ENCODE measurements around the gene RBSN. TPM values are rescaled to one million over a fixed set of nuclear protein-coding genes. Genes with fewer than 3 reads are reported as not detected.

The RBSN gene
- total and polyA plus RNA-seq, 9 donors, result 13.5 to 36.5 (median 31.1) TPM

DNA sequence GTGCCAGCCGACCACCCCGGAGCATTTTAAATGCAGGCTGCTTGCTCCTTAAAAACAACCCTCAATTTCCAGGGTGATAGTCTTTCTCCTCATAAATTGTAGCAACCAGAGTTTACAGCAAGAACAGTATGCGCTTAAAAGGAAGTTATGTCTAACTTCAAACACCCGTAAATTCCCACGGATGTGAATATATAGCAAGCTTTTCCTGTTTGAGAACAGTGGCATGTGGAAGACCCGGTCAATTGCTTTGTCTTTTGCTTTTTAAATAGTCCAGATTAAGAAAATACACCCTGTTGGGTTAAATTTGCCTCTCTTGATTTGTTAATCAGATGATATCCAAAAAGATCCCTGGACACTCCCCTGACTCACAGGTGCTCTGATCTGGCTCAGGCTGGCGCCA, 54.6 kb downstream of the RBSN start:
- H3K4me1 ChIP-seq (ENCODE audit: insufficient read depth), result peaks cover 2% of the 10 kb centered on the region
- intact Hi-C loops (cut with DNase I), result loop anchor here in 2 of 4 donors (10.0 kb wide), 1 partner anchor 120 kb away; no protein-coding TSS in a partner anchor
- no peaks in the 10 kb centered on the region for H3K36me3 ChIP-seq
- no peaks in the 10 kb centered on the region for H3K9me3 ChIP-seq
- H3K27me3 ChIP-seq, result no peaks in the 10 kb centered on the region
- no peak overlapping the region for H3K4me3 ChIP-seq
- no peak for TF ChIP-seq EP300 (IDR thresholded peaks at IDR 0.05)
- TF ChIP-seq POLR2A (IDR thresholded peaks at IDR 0.05), result no peak
- TF ChIP-seq, protein P1, sequence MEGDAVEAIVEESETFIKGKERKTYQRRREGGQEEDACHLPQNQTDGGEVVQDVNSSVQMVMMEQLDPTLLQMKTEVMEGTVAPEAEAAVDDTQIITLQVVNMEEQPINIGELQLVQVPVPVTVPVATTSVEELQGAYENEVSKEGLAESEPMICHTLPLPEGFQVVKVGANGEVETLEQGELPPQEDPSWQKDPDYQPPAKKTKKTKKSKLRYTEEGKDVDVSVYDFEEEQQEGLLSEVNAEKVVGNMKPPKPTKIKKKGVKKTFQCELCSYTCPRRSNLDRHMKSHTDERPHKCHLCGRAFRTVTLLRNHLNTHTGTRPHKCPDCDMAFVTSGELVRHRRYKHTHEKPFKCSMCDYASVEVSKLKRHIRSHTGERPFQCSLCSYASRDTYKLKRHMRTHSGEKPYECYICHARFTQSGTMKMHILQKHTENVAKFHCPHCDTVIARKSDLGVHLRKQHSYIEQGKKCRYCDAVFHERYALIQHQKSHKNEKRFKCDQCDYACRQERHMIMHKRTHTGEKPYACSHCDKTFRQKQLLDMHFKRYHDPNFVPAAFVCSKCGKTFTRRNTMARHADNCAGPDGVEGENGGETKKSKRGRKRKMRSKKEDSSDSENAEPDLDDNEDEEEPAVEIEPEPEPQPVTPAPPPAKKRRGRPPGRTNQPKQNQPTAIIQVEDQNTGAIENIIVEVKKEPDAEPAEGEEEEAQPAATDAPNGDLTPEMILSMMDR (IDR thresholded peaks at IDR 0.05), result no peak
- H3K27ac ChIP-seq, result no peak overlapping the region
- no peak for DNase-seq
- WGBS, 3 donors, result 70 to 80% (median 74%) methylated on average over 7 of the region's 7 CpGs

DNA sequence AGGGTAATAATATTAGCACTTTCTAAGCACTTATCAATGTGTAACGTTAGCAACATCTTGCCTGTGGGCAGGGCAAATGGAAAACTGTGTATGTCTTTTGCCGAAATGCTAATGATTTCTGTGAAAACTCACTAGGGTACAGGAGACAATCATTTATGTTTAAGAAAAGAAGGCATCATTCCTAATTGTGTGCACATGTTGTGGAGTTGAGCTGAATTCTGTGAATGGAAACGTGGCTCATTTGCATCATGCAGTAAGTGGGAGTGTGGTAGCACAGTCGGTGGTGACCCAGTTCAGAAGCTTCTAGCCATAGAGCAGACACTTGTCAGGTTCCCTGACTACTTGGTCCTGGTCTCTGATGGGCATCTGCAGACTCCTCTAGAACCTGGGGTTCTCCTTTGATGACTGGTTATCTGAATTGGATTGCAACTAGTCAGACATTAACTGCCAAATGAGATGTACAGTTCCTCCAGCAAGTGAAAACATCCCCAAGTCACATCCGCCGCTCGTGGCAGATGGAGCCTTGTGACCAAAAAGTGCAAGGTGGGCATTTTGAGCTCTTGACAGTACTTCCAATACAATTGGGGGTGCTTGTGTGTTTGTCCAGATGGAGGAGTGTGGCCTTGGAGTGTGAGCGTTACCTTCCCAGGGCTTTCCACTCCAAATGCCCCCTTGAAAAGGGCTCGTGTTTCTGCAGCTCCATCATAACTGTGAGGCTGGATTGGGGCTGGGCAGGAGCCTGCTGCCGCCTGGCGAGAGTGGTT, 55.4 kb downstream of the RBSN start:
- H3K9me3 ChIP-seq, result no peaks in the 10 kb centered on the region
- no peak for DNase-seq
- TF ChIP-seq EP300 (IDR thresholded peaks at IDR 0.05) (no peak), POLR2A (IDR thresholded peaks at IDR 0.05) (no peak)
- TF ChIP-seq, protein P1 (IDR thresholded peaks at IDR 0.05), result no peak
- no peak overlapping the region for H3K27ac ChIP-seq
- intact Hi-C loops (cut with DNase I), result loop anchor here in 2 of 4 donors (10.0 kb wide), 1 partner anchor 119 kb away; no protein-coding TSS in a partner anchor
- 71 to 81% (median 71%) methylated on average over 11 of the region's 11 CpGs for WGBS, 3 donors
- no peak overlapping the region for H3K4me3 ChIP-seq
- H3K36me3 ChIP-seq, result no peaks in the 10 kb centered on the region
- peaks cover 4% of the 10 kb centered on the region for H3K4me1 ChIP-seq (ENCODE audit: insufficient read depth)
- H3K27me3 ChIP-seq, result no peaks in the 10 kb centered on the region

DNA sequence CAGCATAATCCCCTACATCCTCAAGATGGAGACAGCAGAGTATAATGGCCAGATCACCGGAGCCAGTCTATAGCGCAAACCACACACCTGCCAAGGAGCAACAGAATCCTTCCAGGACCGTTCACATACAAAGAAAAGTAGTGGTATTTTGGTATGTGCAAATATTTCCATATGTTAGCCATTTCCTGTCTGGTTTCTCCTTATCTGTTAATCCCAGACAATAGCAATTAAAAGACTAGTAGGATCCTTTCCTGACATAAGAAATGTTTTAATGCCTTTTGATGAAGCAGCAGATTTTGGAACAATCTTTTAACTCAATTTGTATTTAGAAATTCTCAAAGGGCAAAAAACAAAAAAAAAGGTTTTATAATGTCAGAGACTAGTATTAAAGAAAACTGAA, 56.0 kb downstream of the RBSN start:
- Histone ChIP-seq H3K27me3 (no peaks in the 10 kb centered on the region), H3K9me3 (no peaks in the 10 kb centered on the region), H3K27ac (no peak overlapping the region), H3K4me1 (ENCODE audit: insufficient read depth) (peaks cover 4% of the 10 kb centered on the region), H3K4me3 (no peak overlapping the region), H3K36me3 (no peaks in the 10 kb centered on the region)
- WGBS, 3 donors, result 67 to 73% (median 69%) methylated on average over 3 of the region's 3 CpGs
- intact Hi-C loops (cut with DNase I), result loop anchor here in 2 of 4 donors (10.0 kb wide), 1 partner anchor 118 kb away; no protein-coding TSS in a partner anchor
- DNase-seq, result no peak
- TF ChIP-seq EP300 (IDR thresholded peaks at IDR 0.05) (no peak), POLR2A (IDR thresholded peaks at IDR 0.05) (no peak)
- TF ChIP-seq, protein P1 (IDR thresholded peaks at IDR 0.05), result no peak

DNA sequence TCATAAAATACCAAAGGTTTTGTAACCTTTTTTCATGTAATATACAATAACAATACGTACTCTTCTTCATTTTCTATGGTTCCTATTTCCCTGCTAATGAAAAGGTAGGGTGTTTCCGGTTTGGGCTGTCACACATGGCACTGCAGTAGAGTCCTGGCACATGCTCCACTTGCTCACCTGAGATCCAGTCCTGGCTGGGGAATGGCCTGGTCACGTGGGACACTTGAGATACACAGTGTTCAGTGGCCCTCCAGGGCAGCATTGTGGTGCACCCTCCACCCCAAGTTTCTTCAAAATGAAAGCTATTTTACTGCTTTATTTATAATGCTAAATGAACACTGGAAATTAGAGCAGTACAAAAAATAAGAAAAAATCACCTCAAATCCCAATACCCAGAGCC, 57.0 kb downstream of the RBSN start:
- no peak overlapping the region for H3K27ac ChIP-seq
- no peaks in the 10 kb centered on the region for H3K9me3 ChIP-seq
- no peaks in the 10 kb centered on the region for H3K27me3 ChIP-seq
- no peak for DNase-seq
- TF ChIP-seq, protein P1 (IDR thresholded peaks at IDR 0.05), result no peak
- TF ChIP-seq POLR2A (IDR thresholded peaks at IDR 0.05), result no peak
- 78 to 83% (median 83%) methylated on average over 3 of the region's 3 CpGs for WGBS, 3 donors
- intact Hi-C loops (cut with DNase I), result loop anchor here in 2 of 4 donors (10.0 kb wide), 1 partner anchor 117 kb away; no protein-coding TSS in a partner anchor
- no peak overlapping the region for H3K4me3 ChIP-seq
- H3K36me3 ChIP-seq, result no peaks in the 10 kb centered on the region
- H3K4me1 ChIP-seq (ENCODE audit: insufficient read depth), result peaks cover 4% of the 10 kb centered on the region

Measured in ovary (tissue), 9 donors.